ENCODE results near the gene CRYBG1.

Gene CRYBG1

GRCh38 chr6:106359959-106360409 lies 533 bp upstream of the CRYBG1 start:
- Mint-ChIP-seq H3K27me3 (peaks cover 38% of the 10 kb centered on the region), H3K27ac (no peak overlapping the region), H3K4me3 (peak overlapping the region; percentile 74), H3K36me3 (no peaks in the 10 kb centered on the region), H3K4me1 (ENCODE audit: low read depth) (peaks cover 10% of the 10 kb centered on the region), H3K9me3 (ENCODE audit: low read depth) (no peaks in the 10 kb centered on the region)

DNA sequence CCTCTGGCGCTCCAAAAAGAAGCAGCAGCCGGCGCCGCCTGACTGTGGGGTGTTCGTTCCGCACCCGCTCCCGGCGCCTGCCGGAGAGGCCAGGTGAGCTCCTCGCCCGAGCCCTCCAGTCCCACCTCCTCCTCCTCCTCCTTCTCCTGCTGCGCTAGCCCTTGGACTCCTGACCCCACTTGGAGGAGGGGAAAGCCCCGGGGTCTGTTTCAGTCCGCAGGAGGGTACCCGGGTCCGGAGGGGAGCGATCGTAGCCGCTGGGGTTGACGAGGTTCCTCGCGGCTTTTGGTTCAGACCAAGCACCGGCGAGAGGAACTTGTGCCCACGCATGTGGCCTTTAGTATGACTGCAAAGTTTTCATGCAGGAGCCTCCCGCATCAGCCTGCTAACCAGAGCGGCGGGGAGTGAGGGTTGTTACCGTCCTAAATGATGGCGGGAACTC lies 493 bp downstream of the CRYBG1 start:
- no peaks in the 10 kb centered on the region for H3K9me3 Mint-ChIP-seq (ENCODE audit: low read depth)
- H3K36me3 Mint-ChIP-seq: no peaks in the 10 kb centered on the region
- H3K27me3 Mint-ChIP-seq: peaks cover 31% of the 10 kb centered on the region
- H3K4me3 Mint-ChIP-seq: peak overlapping the region; percentile 78
- peaks cover 10% of the 10 kb centered on the region for H3K4me1 Mint-ChIP-seq (ENCODE audit: low read depth)
- no peak overlapping the region for H3K27ac Mint-ChIP-seq

GRCh38 chr6:106363401-106364138 lies 3.1 kb downstream of the CRYBG1 start:
- Mint-ChIP-seq H3K36me3 (no peaks in the 10 kb centered on the region), H3K27ac (no peak overlapping the region), H3K4me1 (ENCODE audit: low read depth) (peaks cover 10% of the 10 kb centered on the region), H3K4me3 (no peak overlapping the region), H3K27me3 (peaks cover 17% of the 10 kb centered on the region), H3K9me3 (ENCODE audit: low read depth) (no peaks in the 10 kb centered on the region)

DNA sequence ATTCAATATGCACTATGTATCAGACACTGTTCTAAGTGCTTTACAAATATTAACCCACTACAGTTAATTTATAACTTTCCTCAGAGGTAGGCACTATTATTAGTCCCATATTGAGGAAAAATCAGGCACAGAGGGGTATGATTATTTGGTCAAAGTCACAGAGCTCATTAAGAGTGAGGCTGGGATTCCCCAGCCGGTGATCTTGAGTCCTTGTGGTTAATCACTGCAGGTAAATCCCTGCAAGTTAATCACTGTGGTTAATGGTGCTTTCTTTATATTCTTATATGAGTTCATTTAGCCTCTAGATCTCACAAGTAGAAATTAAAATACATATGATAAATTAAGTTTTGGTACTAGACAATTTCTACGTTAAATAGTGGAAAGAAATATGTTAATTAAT lies 9.2 kb downstream of the CRYBG1 start:
- H3K27me3 Mint-ChIP-seq: peaks cover 3% of the 10 kb centered on the region
- no peaks in the 10 kb centered on the region for H3K36me3 Mint-ChIP-seq
- H3K9me3 Mint-ChIP-seq (ENCODE audit: low read depth): no peaks in the 10 kb centered on the region
- peaks cover 3% of the 10 kb centered on the region for H3K4me1 Mint-ChIP-seq (ENCODE audit: low read depth)
- H3K27ac Mint-ChIP-seq: no peak overlapping the region
- no peak overlapping the region for H3K4me3 Mint-ChIP-seq

DNA sequence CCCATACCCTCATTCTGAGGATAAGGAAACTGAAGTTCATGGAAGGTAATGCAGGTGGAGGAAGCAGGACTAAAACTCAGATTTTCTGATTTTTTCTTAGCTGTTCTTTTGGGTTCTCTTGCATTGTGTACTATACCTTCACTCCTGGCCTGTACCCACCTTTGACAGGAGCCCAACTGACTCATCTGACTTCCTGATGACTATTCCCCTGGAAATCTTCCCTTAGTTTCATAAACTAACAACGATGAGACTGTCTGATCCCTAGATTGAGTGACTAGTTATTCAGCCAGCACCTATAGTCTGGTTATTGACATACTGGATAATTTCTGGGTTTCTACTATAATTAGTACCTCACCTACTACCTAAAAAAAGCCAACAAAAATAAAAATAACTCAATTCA lies 10.1 kb downstream of the CRYBG1 start:
- H3K9me3 Mint-ChIP-seq (ENCODE audit: low read depth): no peaks in the 10 kb centered on the region
- peaks cover 3% of the 10 kb centered on the region for H3K27me3 Mint-ChIP-seq
- no peaks in the 10 kb centered on the region for H3K36me3 Mint-ChIP-seq
- peaks cover 3% of the 10 kb centered on the region for H3K4me1 Mint-ChIP-seq (ENCODE audit: low read depth)
- H3K27ac Mint-ChIP-seq: no peak overlapping the region
- H3K4me3 Mint-ChIP-seq: no peak overlapping the region

DNA sequence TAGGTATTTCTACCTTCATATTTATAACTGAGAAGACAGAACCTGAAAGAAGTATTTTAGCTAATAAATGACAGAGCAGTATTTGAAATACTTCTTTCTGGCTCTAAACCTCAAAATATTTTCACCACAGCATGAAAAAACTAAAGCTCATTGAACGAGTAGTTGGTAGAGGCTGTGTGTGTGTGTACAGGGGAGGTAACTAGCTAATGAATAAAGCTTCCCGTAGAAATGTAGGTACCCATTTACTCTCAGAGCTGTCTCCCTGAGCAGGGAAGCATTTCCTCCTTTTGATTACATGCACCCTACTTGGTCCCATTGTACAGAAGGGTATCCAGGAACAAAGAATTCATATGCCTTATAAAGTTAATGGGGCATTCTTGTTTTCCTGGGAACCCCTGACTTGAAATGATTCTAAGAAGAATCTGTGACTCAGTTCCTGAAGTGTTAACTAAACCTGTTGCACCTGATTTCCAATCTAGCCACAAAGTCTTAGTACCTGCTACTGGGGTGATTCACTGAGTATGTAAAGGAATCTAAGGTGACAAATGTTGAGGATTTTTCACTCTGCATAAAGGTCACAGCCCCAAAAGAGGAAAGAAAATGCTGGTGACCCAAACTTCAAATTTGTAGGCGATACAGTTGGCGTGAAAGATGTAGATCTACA lies 12.5 kb downstream of the CRYBG1 start:
- H3K27me3 Mint-ChIP-seq: peaks cover 8% of the 10 kb centered on the region
- H3K36me3 Mint-ChIP-seq: no peaks in the 10 kb centered on the region
- no peak overlapping the region for H3K4me3 Mint-ChIP-seq
- H3K4me1 Mint-ChIP-seq (ENCODE audit: low read depth): peaks cover 3% of the 10 kb centered on the region
- no peaks in the 10 kb centered on the region for H3K9me3 Mint-ChIP-seq (ENCODE audit: low read depth)
- H3K27ac Mint-ChIP-seq: no peak overlapping the region

DNA sequence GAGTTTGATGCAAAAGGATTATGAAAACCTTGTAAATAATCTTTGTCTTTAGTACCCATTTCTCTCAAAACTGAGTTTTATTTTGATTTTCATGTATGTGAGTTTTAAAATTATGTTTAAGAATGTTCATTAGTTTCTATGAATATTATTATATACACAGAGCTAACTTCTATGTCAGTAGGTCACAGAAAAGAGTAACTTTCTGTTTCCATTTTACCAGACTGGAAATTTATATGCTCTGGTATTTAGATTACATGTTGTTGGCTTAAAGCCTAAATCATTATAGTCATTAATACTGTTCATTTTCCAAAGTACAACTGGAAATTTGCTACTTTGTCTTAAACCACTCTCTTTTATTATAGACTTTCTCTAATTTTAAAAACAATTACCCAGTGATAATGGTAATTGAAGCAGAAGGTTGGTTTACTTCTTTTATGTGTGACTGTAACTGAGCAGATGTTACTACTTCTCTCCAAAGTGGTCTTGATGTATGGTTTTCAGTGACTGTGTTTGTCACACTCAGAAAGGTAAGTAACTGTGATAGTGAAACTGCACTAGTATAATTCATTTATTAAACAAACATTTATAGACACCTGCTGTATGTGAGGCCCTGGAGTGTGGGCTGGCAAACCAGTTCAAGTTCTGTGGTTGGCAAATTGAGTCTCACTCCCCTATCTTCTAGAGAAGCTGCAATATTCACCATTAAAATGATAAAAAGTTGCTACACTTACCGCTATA lies 13.2 kb downstream of the CRYBG1 start:
- H3K4me1 Mint-ChIP-seq (ENCODE audit: low read depth): peaks cover 3% of the 10 kb centered on the region
- no peaks in the 10 kb centered on the region for H3K9me3 Mint-ChIP-seq (ENCODE audit: low read depth)
- no peaks in the 10 kb centered on the region for H3K36me3 Mint-ChIP-seq
- no peak overlapping the region for H3K27ac Mint-ChIP-seq
- no peak overlapping the region for H3K4me3 Mint-ChIP-seq
- peaks cover 7% of the 10 kb centered on the region for H3K27me3 Mint-ChIP-seq

DNA sequence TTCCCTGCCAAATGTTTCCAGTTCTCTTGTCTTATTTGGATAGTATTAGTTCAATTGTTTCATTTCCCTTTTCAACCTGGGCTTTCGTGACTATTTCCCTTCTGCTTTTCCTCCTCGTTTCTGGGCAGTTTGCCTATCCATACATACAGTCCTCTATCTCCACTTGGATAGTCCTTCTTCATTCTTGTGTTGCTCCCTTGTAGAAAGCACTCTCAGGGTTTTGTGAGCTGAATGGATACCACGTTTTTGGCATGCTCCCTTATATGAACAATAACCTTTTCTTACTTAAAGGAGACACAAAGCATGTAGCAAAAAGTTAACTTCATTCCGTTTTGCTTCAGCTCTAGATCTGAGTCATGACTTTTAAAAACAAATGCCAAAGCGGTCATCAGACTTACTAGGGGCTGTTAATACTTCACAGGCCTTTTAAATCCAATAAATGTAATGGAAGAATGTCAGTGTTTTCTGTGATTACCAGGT lies 16.6 kb downstream of the CRYBG1 start:
- H3K27me3 Mint-ChIP-seq: peaks cover 5% of the 10 kb centered on the region
- H3K4me3 Mint-ChIP-seq: no peak overlapping the region
- H3K36me3 Mint-ChIP-seq: no peaks in the 10 kb centered on the region
- no peaks in the 10 kb centered on the region for H3K9me3 Mint-ChIP-seq (ENCODE audit: low read depth)
- no peak overlapping the region for H3K27ac Mint-ChIP-seq
- H3K4me1 Mint-ChIP-seq (ENCODE audit: low read depth): peaks cover 3% of the 10 kb centered on the region

DNA sequence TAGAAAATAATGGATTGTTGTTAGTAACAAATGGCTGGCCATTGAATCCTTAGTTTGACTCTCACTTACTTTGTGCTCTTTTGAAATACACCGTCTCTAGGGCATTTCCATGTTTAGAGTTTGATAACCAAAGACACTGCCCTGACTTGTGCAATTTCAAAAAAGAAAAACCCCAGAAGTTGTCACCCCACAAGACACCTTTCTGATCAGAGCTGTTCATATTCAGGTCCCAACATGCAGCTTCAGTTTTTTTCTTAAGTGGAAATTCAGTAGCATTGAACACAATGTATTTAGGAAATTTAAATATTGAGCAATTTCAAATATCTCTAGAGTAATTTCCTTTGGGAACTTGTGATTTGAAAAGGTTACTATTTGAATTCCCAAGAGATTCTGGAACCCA lies 19.4 kb downstream of the CRYBG1 start:
- Mint-ChIP-seq H3K9me3 (ENCODE audit: low read depth) (no peaks in the 10 kb centered on the region), H3K4me1 (ENCODE audit: low read depth) (no peaks in the 10 kb centered on the region), H3K27ac (no peak overlapping the region), H3K4me3 (no peak overlapping the region), H3K27me3 (peaks cover 5% of the 10 kb centered on the region), H3K36me3 (no peaks in the 10 kb centered on the region)

- peaks cover 5% of the 10 kb centered on the region for H3K27me3 Mint-ChIP-seq
- no peaks in the 10 kb centered on the region for H3K36me3 Mint-ChIP-seq
- H3K27ac Mint-ChIP-seq: no peak overlapping the region
- H3K4me3 Mint-ChIP-seq: no peak overlapping the region
- H3K9me3 Mint-ChIP-seq (ENCODE audit: low read depth): no peaks in the 10 kb centered on the region
- no peaks in the 10 kb centered on the region for H3K4me1 Mint-ChIP-seq (ENCODE audit: low read depth)
Measured at GRCh38 chr6:106380407-106380806, 19.9 kb downstream of the CRYBG1 start.

GRCh38 chr6:106381223-106381622 lies 20.7 kb downstream of the CRYBG1 start:
- Mint-ChIP-seq H3K4me3 (no peak overlapping the region), H3K27me3 (peaks cover 5% of the 10 kb centered on the region), H3K27ac (no peak overlapping the region), H3K9me3 (ENCODE audit: low read depth) (no peaks in the 10 kb centered on the region), H3K36me3 (no peaks in the 10 kb centered on the region), H3K4me1 (ENCODE audit: low read depth) (no peaks in the 10 kb centered on the region)

DNA sequence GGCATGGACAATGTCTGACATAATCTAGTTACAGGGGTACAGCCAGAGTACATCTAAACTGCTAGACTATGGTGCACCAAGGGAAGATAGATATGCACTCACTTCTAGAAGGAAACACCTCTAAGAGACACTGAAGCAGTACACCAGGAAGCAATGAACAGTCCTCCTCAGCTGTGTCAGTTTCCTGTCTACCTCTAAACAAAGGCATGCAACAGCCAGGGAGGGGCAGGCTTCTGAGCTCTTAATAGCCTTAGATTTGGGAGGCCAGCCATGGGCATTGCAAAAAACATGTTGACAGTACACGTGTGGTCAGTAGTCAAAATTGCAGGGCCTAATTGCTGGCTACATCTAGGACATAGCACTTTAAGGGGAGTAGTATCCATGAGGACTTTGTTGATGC lies 21.4 kb downstream of the CRYBG1 start:
- Mint-ChIP-seq H3K4me3 (no peak overlapping the region), H3K27ac (no peak overlapping the region), H3K9me3 (ENCODE audit: low read depth) (no peaks in the 10 kb centered on the region), H3K4me1 (ENCODE audit: low read depth) (no peaks in the 10 kb centered on the region), H3K36me3 (no peaks in the 10 kb centered on the region), H3K27me3 (peaks cover 4% of the 10 kb centered on the region)

DNA sequence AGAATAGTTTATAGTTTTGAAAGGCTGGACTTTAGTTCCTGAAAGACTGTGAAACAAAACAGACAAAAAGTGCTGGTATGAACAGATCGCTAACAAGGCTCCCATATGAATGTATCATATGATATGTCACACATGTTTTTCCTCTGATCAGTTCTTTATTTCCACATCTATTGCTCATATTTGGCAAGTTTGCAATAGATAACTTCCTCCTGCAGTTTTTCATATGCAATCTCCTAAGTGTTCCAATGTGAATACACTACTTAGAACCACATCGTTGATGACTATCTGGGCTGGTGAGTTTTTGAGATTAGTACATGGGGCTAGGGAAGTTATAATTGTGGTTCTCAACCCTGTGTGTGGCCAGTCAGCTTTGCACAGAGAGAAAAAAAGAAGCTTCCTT lies 23.1 kb downstream of the CRYBG1 start:
- Mint-ChIP-seq H3K4me1 (ENCODE audit: low read depth) (no peaks in the 10 kb centered on the region), H3K27ac (no peak overlapping the region), H3K36me3 (no peaks in the 10 kb centered on the region), H3K27me3 (no peaks in the 10 kb centered on the region), H3K9me3 (ENCODE audit: low read depth) (no peaks in the 10 kb centered on the region), H3K4me3 (no peak overlapping the region)

- Mint-ChIP-seq H3K27me3 (no peaks in the 10 kb centered on the region), H3K9me3 (ENCODE audit: low read depth) (no peaks in the 10 kb centered on the region), H3K27ac (no peak overlapping the region), H3K4me1 (ENCODE audit: low read depth) (no peaks in the 10 kb centered on the region), H3K4me3 (no peak overlapping the region), H3K36me3 (no peaks in the 10 kb centered on the region)
Measured at GRCh38 chr6:106385530-106385929, 25.0 kb downstream of the CRYBG1 start.

- H3K27me3 Mint-ChIP-seq: no peaks in the 10 kb centered on the region
- no peaks in the 10 kb centered on the region for H3K9me3 Mint-ChIP-seq (ENCODE audit: low read depth)
- no peaks in the 10 kb centered on the region for H3K36me3 Mint-ChIP-seq
- H3K27ac Mint-ChIP-seq: no peak overlapping the region
- H3K4me1 Mint-ChIP-seq (ENCODE audit: low read depth): no peaks in the 10 kb centered on the region
- no peak overlapping the region for H3K4me3 Mint-ChIP-seq
Measured at GRCh38 chr6:106387875-106388274, 27.4 kb downstream of the CRYBG1 start.

Measured in activated naive CD8-positive, alpha-beta T cell (primary cell).